GM19025 (cell line): ENCODE measurements around the gene RNASE7.
"Not testable (repeated sequence)": the region's sequence is repeated elsewhere in the genome, so short reads cannot be mapped to it uniquely, and the experiment has no call there.

ENCODE experiments used
- ATAC-seq: cut with Tn5 transposase; IDR thresholded peaks from one replicate; pipeline ENCODE4 v1.9.1; 2021; ENCODE audit warnings: mild to moderate bottlenecking, low read depth, moderate library complexity; ENCODE audit not compliant: unreplicated experiment

RNASE7 gene

GRCh38 chr14:21023174-21023573 lies 19.0 kb upstream of the RNASE7 start:
- ATAC-seq, result no peak

DNA sequence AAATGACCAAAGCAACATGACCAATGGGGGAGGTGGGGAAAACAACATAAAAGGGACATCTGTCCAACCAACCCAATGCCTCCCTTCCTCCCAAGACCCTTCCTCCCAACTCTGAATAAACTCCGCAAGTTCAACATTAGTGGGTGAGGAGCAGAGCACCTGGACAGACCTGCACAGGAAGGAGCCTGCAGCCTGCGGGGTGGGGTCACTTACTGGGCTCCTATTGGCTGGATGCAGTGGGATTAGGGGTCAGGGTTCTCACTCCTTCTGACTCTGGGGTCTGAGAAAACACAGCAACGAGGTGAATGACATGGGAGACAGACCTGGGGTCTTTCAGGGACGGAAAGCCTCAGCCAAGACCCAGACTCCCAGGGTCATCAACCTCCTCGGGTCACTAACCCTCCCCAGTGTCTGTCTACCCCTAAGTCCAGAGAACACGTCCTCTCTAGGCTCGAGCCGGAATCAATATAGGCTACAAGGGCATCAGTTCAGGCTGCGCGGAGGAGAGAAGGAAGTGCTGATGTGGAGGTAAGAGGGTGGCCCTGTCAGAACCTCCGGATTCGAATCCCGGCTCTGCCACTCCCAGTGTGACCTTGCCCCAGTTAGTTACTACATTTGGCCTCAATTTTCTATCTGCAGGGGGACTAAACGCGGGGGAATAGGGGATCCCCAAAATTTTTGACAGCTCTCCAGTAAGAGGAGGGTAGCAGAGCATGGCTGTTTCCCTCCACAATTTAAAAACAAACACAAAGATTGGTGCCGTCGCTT lies 18.2 kb upstream of the RNASE7 start:
- ATAC-seq, result no peak

GRCh38 chr14:21024585-21025370 lies 17.4 kb upstream of the RNASE7 start, which contains the start of gene NDRG2:
NDRG2 (minus strand) TSS chr14:21025061; CDS start chr14:21023315, 1,746 bp downstream.
- no peak for ATAC-seq

GRCh38 chr14:21025371-21026273 lies 16.5 kb upstream of the RNASE7 start:
- no peak for ATAC-seq

GRCh38 chr14:21026274-21026987 lies 15.7 kb upstream of the RNASE7 start:
- ATAC-seq, result no peak

- no peak for ATAC-seq
These were observed 15.2 kb upstream of the RNASE7 start for GRCh38 chr14:21026988-21027315.

- no peak for ATAC-seq
These were observed 12.2 kb upstream of the RNASE7 start, which contains the start of gene TPPP2 for GRCh38 chr14:21029917-21030316. TPPP2 (plus strand) TSS chr14:21030217; CDS start chr14:21030582, 365 bp downstream.

- ATAC-seq, result no peak
These were observed 11.6 kb upstream of the RNASE7 start for GRCh38 chr14:21030531-21030930.

DNA sequence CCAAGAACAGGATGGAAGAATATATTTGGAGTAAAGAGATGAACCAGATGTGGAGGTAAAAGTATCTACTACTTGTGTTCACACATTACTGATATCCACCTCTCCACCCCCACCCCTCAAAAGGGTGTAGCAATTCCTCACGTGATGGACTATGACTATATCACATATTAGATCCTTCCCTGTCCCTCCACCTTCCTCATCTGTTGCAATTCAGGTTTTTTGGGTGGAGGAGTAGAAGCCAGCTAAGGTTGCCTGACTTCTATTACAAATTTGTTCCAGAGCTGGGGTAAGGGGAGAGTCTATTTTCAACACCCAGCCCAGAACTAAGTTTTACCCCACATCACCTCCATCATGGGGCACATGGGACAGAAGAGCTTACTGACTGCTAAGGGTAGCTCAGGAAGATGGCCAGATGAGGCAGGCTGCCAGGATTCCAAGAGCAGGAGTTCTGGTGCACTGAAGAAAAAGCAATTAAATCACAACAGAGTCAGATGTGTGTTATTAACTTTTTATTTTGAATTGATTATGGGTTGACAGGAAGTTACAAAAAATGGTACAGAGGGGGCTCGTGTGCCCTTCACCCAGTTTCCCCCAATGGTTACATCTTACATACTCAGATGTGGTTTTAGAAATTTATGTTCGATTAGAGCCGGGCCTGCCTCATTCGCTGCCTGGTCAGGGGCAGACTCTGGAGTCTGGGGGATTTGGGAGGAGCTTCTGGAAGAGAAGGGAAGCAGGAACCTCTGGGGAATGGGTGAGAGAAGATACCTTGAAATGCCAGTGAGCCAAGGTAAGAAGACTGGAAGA lies 9.6 kb upstream of the RNASE7 start:
- no peak for ATAC-seq

GRCh38 chr14:21033133-21033698 lies 8.9 kb upstream of the RNASE7 start:
- ATAC-seq, result no peak

DNA sequence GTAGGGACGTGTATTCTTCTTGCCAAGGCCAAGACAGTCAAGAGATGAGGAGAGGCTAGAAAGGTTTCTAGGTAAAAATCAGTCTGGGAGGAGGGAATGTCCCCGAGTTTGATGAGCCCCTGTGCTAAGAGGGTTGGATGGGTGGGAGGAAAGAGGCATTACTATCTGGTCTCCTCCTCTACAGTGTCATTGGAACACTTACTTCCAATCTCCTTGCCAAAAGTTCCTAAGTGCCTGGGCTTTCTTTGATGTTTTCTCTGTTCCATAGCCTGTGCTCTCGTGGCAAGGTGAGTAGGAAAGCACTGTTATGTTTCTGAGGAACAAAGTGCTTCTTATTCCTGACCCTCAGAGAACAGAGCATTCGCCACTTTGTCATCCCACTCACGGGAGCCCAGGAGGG lies 7.5 kb upstream of the RNASE7 start, which contains the start of gene RNASE13:
TSS of gene RNASE13 (minus strand) at position 101 of the 400 bp plus-strand sequence. CDS start 519 bp downstream, outside the sequence.
- ATAC-seq, result no peak

GRCh38 chr14:21036751-21037150 lies 5.4 kb upstream of the RNASE7 start:
- ATAC-seq, result no peak

DNA sequence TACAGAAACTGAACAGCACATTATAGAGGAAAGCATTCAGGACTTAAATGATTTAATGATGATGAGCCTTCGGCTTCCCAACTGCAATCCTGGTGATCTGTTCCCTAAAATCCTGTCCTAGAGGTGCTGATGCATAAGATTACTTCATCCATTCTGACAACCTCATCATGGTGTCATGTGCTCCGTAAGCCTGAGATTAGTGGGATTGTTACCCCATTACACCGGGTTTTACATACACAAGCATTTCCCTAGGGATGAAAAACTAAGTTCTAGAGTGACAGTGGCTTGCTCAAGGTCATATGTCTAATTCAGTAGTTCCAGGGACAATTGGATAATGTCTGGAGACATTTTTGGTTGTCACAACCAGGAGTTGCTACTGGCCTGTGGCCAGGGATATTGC lies 5.0 kb upstream of the RNASE7 start:
- ATAC-seq, result no peak

DNA sequence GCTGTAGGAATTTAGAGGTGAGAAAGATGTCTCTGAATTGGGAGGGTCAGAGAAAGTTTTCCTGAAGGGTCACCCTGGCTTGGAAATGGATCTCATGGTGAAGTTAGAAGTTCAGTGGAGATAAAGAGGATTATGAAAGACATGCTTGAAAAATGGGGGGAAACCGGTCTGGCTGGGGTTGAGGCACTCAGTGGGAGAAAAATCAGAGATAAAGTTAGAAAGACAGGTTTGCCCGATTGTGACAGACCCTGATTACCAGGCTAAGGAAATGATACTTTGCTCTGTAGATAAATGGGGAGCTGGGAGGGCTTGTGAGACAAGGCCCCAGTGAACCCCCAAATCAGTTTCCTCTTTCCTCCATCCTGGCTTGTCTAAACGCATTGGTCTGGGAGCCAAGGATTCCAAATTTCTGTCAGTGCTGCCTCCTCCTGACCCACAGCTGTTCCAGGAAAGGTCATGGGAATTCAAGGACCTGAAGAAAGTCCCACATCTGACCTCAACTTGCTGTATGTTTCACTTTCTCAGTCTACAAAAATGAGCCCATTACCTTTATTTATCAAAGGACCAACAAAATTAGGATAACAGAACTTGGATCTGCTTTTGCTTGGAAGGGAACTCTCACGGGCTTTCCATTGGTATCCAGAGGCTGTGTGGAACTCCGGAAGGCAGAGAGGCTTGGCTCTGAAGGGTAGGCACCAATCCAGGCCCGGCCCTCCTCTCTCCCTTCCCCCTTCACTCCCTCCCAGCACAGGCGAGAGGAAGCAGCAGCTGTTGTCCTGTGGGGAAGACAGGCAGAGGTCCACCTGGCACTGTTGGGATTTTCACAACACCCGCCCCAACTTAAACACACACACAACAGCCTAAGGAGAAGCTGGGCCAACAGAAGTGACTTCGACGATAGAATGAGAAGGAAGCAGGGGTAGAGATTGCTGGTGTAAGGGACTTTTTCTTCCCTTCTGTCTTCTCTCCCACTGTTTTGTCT lies 3.4 kb upstream of the RNASE7 start:
- no peak for ATAC-seq

GRCh38 chr14:21039585-21040369 lies 2.4 kb upstream of the RNASE7 start:
- no peak for ATAC-seq

DNA sequence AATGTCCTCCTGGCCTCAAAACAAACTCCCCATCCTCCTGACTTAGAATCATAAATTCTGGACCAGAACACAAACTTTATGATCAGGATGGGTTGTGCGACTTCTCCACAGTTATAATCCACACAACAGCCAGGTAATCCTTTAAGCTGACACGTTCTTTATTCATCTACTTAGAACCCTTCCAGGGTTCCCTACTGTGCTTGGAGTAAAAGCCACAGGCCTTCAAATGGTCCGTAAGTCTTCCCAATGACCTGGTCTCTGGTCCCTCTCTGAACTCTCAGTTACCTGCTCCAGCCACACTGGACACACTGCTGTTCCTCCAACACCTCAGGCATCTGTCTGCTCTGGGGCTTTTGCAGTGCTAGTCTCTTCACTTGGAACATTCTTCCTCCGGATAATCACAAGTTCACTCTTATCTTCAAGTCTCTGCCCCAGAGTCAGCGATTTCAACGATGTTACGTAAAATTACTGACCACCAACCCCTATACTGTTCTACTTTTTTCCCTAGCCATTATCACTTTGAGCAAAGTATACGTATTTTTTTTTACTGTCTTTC lies 1.7 kb upstream of the RNASE7 start:
- no peak for ATAC-seq

DNA sequence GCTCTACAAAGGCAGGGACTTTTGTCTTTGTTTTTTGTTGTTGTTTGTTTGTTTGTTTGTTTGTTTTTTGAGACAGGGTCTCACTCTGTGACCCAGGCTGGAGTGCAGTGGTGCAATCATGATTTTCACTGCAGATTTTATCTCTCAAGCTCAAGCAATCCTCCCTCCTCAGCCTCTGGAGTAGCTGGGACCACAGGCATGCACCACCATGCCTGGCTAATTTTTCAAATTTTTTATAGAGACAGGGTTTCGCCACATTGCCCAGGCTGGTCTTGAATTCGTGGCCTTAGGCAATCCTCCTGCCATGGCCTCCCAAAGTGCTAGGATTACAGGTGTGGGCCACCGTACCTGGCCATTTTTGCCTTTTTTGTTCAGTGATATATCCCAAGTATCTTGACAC lies 1.2 kb upstream of the RNASE7 start:
- ATAC-seq, result not testable (repeated sequence)
